ENCODE measurements around the gene SYF2.
"Not testable (repeated sequence)": the region's sequence is repeated elsewhere in the genome, so short reads cannot be mapped to it uniquely, and the experiment has no call there.

DNA sequence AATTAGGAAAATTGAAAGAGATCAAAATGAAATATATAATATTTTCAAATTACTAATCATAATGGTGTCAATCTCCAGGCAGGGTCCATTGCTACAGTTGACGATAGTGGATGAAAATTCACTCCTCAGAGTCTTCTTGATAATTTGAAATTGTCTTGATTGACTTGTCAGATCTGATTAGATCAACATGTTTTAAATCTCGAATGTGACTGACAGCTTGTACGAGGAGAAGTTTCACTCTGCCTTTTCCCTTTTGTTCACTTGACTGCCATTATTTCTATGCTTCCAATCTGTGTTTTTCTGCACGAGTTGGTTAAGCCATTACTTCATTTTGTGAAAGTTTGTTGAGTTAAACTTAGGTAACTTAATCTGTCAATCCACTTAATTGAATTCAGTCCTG lies 43.3 kb upstream of the SYF2 start:
- TF ChIP-seq, protein P1, sequence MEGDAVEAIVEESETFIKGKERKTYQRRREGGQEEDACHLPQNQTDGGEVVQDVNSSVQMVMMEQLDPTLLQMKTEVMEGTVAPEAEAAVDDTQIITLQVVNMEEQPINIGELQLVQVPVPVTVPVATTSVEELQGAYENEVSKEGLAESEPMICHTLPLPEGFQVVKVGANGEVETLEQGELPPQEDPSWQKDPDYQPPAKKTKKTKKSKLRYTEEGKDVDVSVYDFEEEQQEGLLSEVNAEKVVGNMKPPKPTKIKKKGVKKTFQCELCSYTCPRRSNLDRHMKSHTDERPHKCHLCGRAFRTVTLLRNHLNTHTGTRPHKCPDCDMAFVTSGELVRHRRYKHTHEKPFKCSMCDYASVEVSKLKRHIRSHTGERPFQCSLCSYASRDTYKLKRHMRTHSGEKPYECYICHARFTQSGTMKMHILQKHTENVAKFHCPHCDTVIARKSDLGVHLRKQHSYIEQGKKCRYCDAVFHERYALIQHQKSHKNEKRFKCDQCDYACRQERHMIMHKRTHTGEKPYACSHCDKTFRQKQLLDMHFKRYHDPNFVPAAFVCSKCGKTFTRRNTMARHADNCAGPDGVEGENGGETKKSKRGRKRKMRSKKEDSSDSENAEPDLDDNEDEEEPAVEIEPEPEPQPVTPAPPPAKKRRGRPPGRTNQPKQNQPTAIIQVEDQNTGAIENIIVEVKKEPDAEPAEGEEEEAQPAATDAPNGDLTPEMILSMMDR (conservative IDR thresholded peaks at IDR 0.05; ENCODE audit: low read depth in 2 of 2) = not testable (repeated sequence)
- TF ChIP-seq, protein P2, sequence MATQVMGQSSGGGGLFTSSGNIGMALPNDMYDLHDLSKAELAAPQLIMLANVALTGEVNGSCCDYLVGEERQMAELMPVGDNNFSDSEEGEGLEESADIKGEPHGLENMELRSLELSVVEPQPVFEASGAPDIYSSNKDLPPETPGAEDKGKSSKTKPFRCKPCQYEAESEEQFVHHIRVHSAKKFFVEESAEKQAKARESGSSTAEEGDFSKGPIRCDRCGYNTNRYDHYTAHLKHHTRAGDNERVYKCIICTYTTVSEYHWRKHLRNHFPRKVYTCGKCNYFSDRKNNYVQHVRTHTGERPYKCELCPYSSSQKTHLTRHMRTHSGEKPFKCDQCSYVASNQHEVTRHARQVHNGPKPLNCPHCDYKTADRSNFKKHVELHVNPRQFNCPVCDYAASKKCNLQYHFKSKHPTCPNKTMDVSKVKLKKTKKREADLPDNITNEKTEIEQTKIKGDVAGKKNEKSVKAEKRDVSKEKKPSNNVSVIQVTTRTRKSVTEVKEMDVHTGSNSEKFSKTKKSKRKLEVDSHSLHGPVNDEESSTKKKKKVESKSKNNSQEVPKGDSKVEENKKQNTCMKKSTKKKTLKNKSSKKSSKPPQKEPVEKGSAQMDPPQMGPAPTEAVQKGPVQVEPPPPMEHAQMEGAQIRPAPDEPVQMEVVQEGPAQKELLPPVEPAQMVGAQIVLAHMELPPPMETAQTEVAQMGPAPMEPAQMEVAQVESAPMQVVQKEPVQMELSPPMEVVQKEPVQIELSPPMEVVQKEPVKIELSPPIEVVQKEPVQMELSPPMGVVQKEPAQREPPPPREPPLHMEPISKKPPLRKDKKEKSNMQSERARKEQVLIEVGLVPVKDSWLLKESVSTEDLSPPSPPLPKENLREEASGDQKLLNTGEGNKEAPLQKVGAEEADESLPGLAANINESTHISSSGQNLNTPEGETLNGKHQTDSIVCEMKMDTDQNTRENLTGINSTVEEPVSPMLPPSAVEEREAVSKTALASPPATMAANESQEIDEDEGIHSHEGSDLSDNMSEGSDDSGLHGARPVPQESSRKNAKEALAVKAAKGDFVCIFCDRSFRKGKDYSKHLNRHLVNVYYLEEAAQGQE (IDR thresholded peaks at IDR 0.05; ENCODE audit: unreplicated experiment) = not testable (repeated sequence)
- not testable (repeated sequence) for TF ChIP-seq POLR2AphosphoS5 (IDR thresholded peaks at IDR 0.05; ENCODE audit: low read depth); NANOG (IDR thresholded peaks at IDR 0.05; ENCODE audit: borderline replicate concordance); EZH2 (IDR thresholded peaks at IDR 0.05; ENCODE audit: low read depth, unreplicated experiment); CREB1 (CRISPR knock-in tag; IDR thresholded peaks at IDR 0.05; ENCODE audit: low read depth); EZH2phosphoT487 (IDR thresholded peaks at IDR 0.05; ENCODE audit: unreplicated experiment); STAT1 (IDR thresholded peaks at IDR 0.05; ENCODE audit: unreplicated experiment); ZNF331 (CRISPR knock-in tag; IDR thresholded peaks at IDR 0.05; ENCODE audit: low read depth); ZNF114 (CRISPR knock-in tag; IDR thresholded peaks at IDR 0.05); JUNB (IDR thresholded peaks at IDR 0.05; ENCODE audit: unreplicated experiment)
- TF ChIP-seq, protein P3, sequence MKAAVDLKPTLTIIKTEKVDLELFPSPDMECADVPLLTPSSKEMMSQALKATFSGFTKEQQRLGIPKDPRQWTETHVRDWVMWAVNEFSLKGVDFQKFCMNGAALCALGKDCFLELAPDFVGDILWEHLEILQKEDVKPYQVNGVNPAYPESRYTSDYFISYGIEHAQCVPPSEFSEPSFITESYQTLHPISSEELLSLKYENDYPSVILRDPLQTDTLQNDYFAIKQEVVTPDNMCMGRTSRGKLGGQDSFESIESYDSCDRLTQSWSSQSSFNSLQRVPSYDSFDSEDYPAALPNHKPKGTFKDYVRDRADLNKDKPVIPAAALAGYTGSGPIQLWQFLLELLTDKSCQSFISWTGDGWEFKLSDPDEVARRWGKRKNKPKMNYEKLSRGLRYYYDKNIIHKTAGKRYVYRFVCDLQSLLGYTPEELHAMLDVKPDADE (IDR thresholded peaks at IDR 0.05) = not testable (repeated sequence)
